AG04450 (cell line): ENCODE data around the gene CD4. TPM values are rescaled to one million over a fixed set of nuclear protein-coding genes. Genes with fewer than 3 reads are reported as not detected.

Source experiments
- CTCF ChIA-PET: fragments of 300-600, 350-600 bp; formaldehyde crosslinking; extraction: SDS; loops from one replicate; lab custom pipeline; 2022; ENCODE audit warnings: antibody characterized with exemption, inconsistent platforms; lab: Charles Lee
- POLR2A ChIA-PET: fragments of 350-600 bp; formaldehyde crosslinking; extraction: SDS; loops from one replicate; lab custom pipeline; 2021; ENCODE audit warnings: antibody characterized with exemption, inconsistent platforms; lab: Yijun Ruan, JAX
- DNase-seq: peaks from one replicate; pipeline ENCODE4 v3.0.0-alpha.2; 2011; ENCODE audit warnings: low read depth, low spot score
- H3K27ac ChIP-seq: one replicate; pipeline ENCODE4 v1.5.1; 2012; ENCODE audit warnings: low read depth, low read length, control low read depth
- H3K27me3 ChIP-seq: one replicate; pipeline ENCODE4 v1.6.0; 2012; ENCODE audit warnings: low read length; ENCODE audit not compliant: control insufficient read depth, insufficient read depth
- H3K4me3 ChIP-seq: 2 replicates; pipeline ENCODE4 v1.5.1; 2011; ENCODE audit warnings: mild to moderate bottlenecking, low read depth, low read length, control low read depth
- H3K9me3 ChIP-seq: 2 replicates; pipeline ENCODE4 v1.5.1; 2012; ENCODE audit warnings: low read length; ENCODE audit not compliant: control insufficient read depth, insufficient read depth
- CTCF ChIP-seq: IDR thresholded peaks from 2 replicates; pipeline ENCODE4 v1.5.1; 2011; ENCODE audit warnings: low read depth, low read length, control low read depth, inconsistent platforms
- polyA plus RNA-seq: library from polyadenylated mRNA; depleted of rRNA; stranded (reverse); fragments of >200 nt; gene quantifications from 2 replicates; pipeline ENCODE4 v1.2.3, GENCODE V29; 2011

CD4 gene
- polyA plus RNA-seq, 1 experiment: 24.9 TPM

GRCh38 chr12:6767353-6768319, 21.7 kb upstream of the CD4 start:
- no peak for DNase-seq
- POLR2A ChIA-PET: interaction anchor here (0.6 to 5.1 kb wide), 11 partner anchors 9 to 298 kb away, joined by 3 to 89 read pairs (median 6); partner anchors contain the start of genes CD4, GAPDH, GPR162 and MLF2
- H3K27ac ChIP-seq: peak overlapping the region; percentile 52
- H3K9me3 ChIP-seq: no peaks in the 10 kb centered on the region; the same call in 1 of the 2 replicates
- peak overlapping the region; percentile 85 for H3K4me3 ChIP-seq
- CTCF ChIA-PET: interaction anchor here (0.6 to 7.9 kb wide), 24 partner anchors 8 to 1334 kb away, joined by 3 to 136 read pairs (median 6); partner anchors contain the start of genes CD4, COPS7A, MLF2 and ZNF384
- no peak for TF ChIP-seq CTCF
- no peaks in the 10 kb centered on the region for H3K27me3 ChIP-seq

GRCh38 chr12:6768437-6768914, 20.9 kb upstream of the CD4 start:
- no peak for DNase-seq
- H3K27me3 ChIP-seq: no peaks in the 10 kb centered on the region
- H3K27ac ChIP-seq: peak overlapping the region; percentile 11
- CTCF ChIA-PET: interaction anchor here (0.6 to 7.9 kb wide), 5 partner anchors 10 to 230 kb away, joined by 3 to 136 read pairs (median 14); partner anchors contain the start of gene MLF2
- H3K4me3 ChIP-seq: peak overlapping the region; percentile 85
- POLR2A ChIA-PET: interaction anchor here (1.0 to 5.1 kb wide), 3 partner anchors 10 to 55 kb away, joined by 3 to 89 read pairs (median 4); partner anchors contain the start of gene MLF2
- no peaks in the 10 kb centered on the region; the same call in 1 of the 2 replicates for H3K9me3 ChIP-seq
- TF ChIP-seq CTCF: no peak

- Histone ChIP-seq H3K4me3 (peak overlapping the region; percentile 85), H3K9me3 (no peaks in the 10 kb centered on the region; the same call in 1 of the 2 replicates), H3K27me3 (no peaks in the 10 kb centered on the region), H3K27ac (peak overlapping the region; percentile 31)
- ChIA-PET CTCF (interaction anchor here (0.6 to 7.9 kb wide), 3 partner anchors 10 to 52 kb away, joined by 3 to 136 read pairs (median 14); partner anchors contain the start of gene MLF2), POLR2A (interaction anchor here (0.6 to 5.1 kb wide), 4 partner anchors 9 to 54 kb away, joined by 3 to 89 read pairs (median 4); partner anchors contain the start of gene MLF2)
- no peak for TF ChIP-seq CTCF
- DNase-seq: no peak
Measured at GRCh38 chr12:6768990-6769389, 20.3 kb upstream of the CD4 start.

- ChIA-PET POLR2A (interaction anchor here (0.6 to 5.1 kb wide), 3 partner anchors 16 to 54 kb away, joined by 3 to 89 read pairs (median 3); partner anchors contain the start of gene MLF2), CTCF (interaction anchor here (1.2 to 7.9 kb wide), 2 partner anchors 17 to 56 kb away, joined by 3 to 136 read pairs; partner anchors contain the start of gene MLF2)
- TF ChIP-seq CTCF: no peak
Measured at GRCh38 chr12:6769666-6770065, 19.7 kb upstream of the CD4 start.

More at GRCh38 chr12:6769666-6770065, 19.7 kb upstream of the CD4 start:
- peak overlapping the region; percentile 85 for H3K4me3 ChIP-seq
- no peak overlapping the region for H3K27ac ChIP-seq
- no peaks in the 10 kb centered on the region for H3K27me3 ChIP-seq
- no peak for DNase-seq
- H3K9me3 ChIP-seq: no peaks in the 10 kb centered on the region; the same call in 1 of the 2 replicates
